GM12878 (cell line): ENCODE measurements around the gene KRT79. TPM values are rescaled to one million over a fixed set of nuclear protein-coding genes. Genes with fewer than 3 reads are reported as not detected.

Experiments used
- ATAC-seq: fragments of 200-7000 bp; cut with Tn5 transposase; 3 replicates; pipeline ENCODE4 v1.9.1; 2020; ENCODE audit warnings: mild to moderate bottlenecking, moderate library complexity
- BruUV-seq: library from RNA; stranded (reverse); fragments of 400-500 nt; replicated peaks from 2 replicates; lab custom pipeline; 2021; lab: Mats Ljungman, UMichigan
- CTCF ChIA-PET: fragments of 300-600 bp; sonication (Branson Sonifier 250); formaldehyde crosslinking; extraction: SDS; loops from one replicate; lab custom pipeline; 2021; ENCODE audit warnings: inconsistent platforms; lab: Yijun Ruan, JAX
- POLR2A ChIA-PET: fragments of 350-600 bp; formaldehyde crosslinking; extraction: SDS; loops from one replicate; lab custom pipeline; 2021; ENCODE audit warnings: inconsistent platforms; lab: Charles Lee
- RAD21 ChIA-PET: fragments of 300-600 bp; sonication (Branson Sonifier 250); formaldehyde crosslinking; loops from one replicate; lab custom pipeline; 2023; ENCODE audit warnings: antibody characterized with exemption; ENCODE audit not compliant: unreplicated experiment; lab: Charles Lee
- SMC1A ChIA-PET: fragments of 300-600 bp; sonication (Branson Sonifier 250); formaldehyde crosslinking; loops from one replicate; lab custom pipeline; 2023; ENCODE audit not compliant: unreplicated experiment, uncharacterized antibody; lab: Charles Lee
- DNase-seq: peaks from one replicate; pipeline ENCODE4 v3.0.0-alpha.2; 2011; ENCODE audit warnings: low read depth, low spot score
- FAIRE-seq: peaks from 3 replicates; lab custom pipeline; 2011; peaks lifted over from hg19 to GRCh38; lab: Jason Lieb, UNC
- H2AFZ ChIP-seq: 2 replicates; pipeline ENCODE4 v1.6.0; 2011; ENCODE audit warnings: low read depth, low read length, control low read depth; ENCODE audit not compliant: control insufficient read depth
- H3K27ac ChIP-seq: 2 replicates; pipeline ENCODE4 v1.5.1; 2011; ENCODE audit warnings: control low read depth; ENCODE audit not compliant: control insufficient read depth, insufficient read depth
- H3K27me3 ChIP-seq, 2 experiments: replicated peaks in 1 of 2; 2 replicates each; pipeline versions ENCODE4 v1.6.0 to v1.6.1; 2011; ENCODE audit warnings: low read length in 1 of 2; ENCODE audit not compliant: control insufficient read depth in 2 of 2, insufficient read depth in 2 of 2
- H3K36me3 ChIP-seq, 2 experiments: 2 replicates each; pipeline ENCODE4 v1.5.1; 2011; ENCODE audit warnings: low read length in 1 of 2; ENCODE audit not compliant: control insufficient read depth in 2 of 2, insufficient read depth in 2 of 2
- H3K4me1 ChIP-seq: 2 replicates; pipeline ENCODE4 v1.6.1; 2011; ENCODE audit warnings: mild to moderate bottlenecking, low read length, moderate library complexity, mixed read lengths; ENCODE audit not compliant: control insufficient read depth, insufficient read depth
- H3K4me2 ChIP-seq: 2 replicates; pipeline ENCODE4 v1.6.0; 2011; ENCODE audit warnings: control low read depth; ENCODE audit not compliant: control insufficient read depth, insufficient read depth
- H3K4me3 ChIP-seq: fragments of 200-600 bp; sonication (generic); 2 replicates; pipeline ENCODE4 v1.5.1; 2016
- H3K79me2 ChIP-seq: 2 replicates; pipeline ENCODE4 v1.6.0; 2011; ENCODE audit warnings: low read length; ENCODE audit not compliant: control insufficient read depth, insufficient read depth
- H3K9ac ChIP-seq: 2 replicates; pipeline ENCODE4 v1.8.0; 2011; ENCODE audit warnings: low read length, control low read depth, mixed read lengths; ENCODE audit not compliant: control insufficient read depth, insufficient read depth
- H3K9me3 ChIP-seq: replicated peaks from 3 replicates; pipeline ENCODE4 v1.5.1; 2011; ENCODE audit warnings: mild to moderate bottlenecking, low read length; ENCODE audit not compliant: control insufficient read depth, insufficient read depth
- H4K20me1 ChIP-seq: 2 replicates; pipeline ENCODE4 v1.6.0; 2011; ENCODE audit not compliant: control insufficient read depth, insufficient read depth
- CBFB ChIP-seq: IDR thresholded peaks from 2 replicates; pipeline ENCODE4 v1.6.1; 2016; ENCODE audit warnings: antibody characterized with exemption, low read depth
- POLR2AphosphoS2 ChIP-seq: IDR thresholded peaks from 2 replicates; pipeline ENCODE4 v1.6.1; 2011; ENCODE audit warnings: low read depth, mild to moderate bottlenecking, low read length, improper control_type of control experiment, moderate library complexity
- POLR2AphosphoS5 ChIP-seq: IDR thresholded peaks from 2 replicates; pipeline ENCODE4 v1.6.1; 2011; ENCODE audit warnings: mild to moderate bottlenecking, low read length, inconsistent platforms
- RAD21 ChIP-seq: IDR thresholded peaks from 2 replicates; pipeline ENCODE4 v1.6.1; 2011; ENCODE audit warnings: mild to moderate bottlenecking, low read depth, low read length, moderate library complexity; ENCODE audit not compliant: insufficient read depth
- RB1 ChIP-seq: fragments of 450-650 bp; formaldehyde crosslinking; IDR thresholded peaks from 2 replicates; pipeline ENCODE4 v1.6.1; 2017; ENCODE audit warnings: mild to moderate bottlenecking, borderline replicate concordance
- RBBP5 ChIP-seq: fragments of 200-600 bp; sonication (generic); conservative IDR thresholded peaks from 2 replicates; pipeline ENCODE4 v1.6.1; 2016
- SUPT20H ChIP-seq: IDR thresholded peaks from 2 replicates; pipeline ENCODE4 v1.6.1; 2011; ENCODE audit warnings: low read depth, mild to moderate bottlenecking, low read length, moderate library complexity, borderline replicate concordance; ENCODE audit not compliant: control insufficient read depth
- TAF1 ChIP-seq: IDR thresholded peaks from 2 replicates; pipeline ENCODE4 v1.6.1; 2011; ENCODE audit warnings: mild to moderate bottlenecking, low read depth, low read length, borderline replicate concordance
- TCF12 ChIP-seq: IDR thresholded peaks from 2 replicates; pipeline ENCODE4 v1.6.1; 2011; ENCODE audit warnings: low read depth, mild to moderate bottlenecking, low read length
- TCF3 ChIP-seq: IDR thresholded peaks from 2 replicates; pipeline ENCODE4 v1.6.1; 2012; ENCODE audit warnings: low read depth, mild to moderate bottlenecking, low read length, borderline replicate concordance; ENCODE audit not compliant: insufficient read depth
- TCF7 ChIP-seq: IDR thresholded peaks from 2 replicates; pipeline ENCODE4 v1.6.1; 2014; ENCODE audit warnings: antibody characterized with exemption, borderline replicate concordance
- WGBS: methylation state at CpG from one replicate; pipeline ENCODE4 v1.1.6; 2016; ENCODE audit warnings: low lambda C conversion rate; ENCODE audit not compliant: insufficient replicate concordance, insufficient coverage; ENCODE audit errors: missing lambda C conversion rate; 5-methylcytosine and 5-hydroxymethylcytosine counted together
- in situ Hi-C: fragments of 300-500 bp; cut with MboI; formaldehyde crosslinking; loops from 9 replicates; pipeline ENCODE4 v1.14.3; 2018; ENCODE audit warnings: mixed read lengths
- intact Hi-C: fragments of 100-400 bp; cut with micrococcal nuclease; formaldehyde crosslinking; loops from one replicate; pipeline ENCODE4 v1.14.2; 2022; ENCODE audit not compliant: unreplicated experiment
- polyA plus RNA-seq, 11 experiments: library from polyadenylated mRNA; depleted of rRNA in 4 of 11; unstranded in 6 of 11; stranded (reverse) in 5 of 11; fragments of >200 nt; fragmentation: Nextera tagmentation in 4 of 11; fragmentation: Illumina TruSeq in 1 of 11; extraction: Ambion mirVana in 4 of 11; extraction: Trizol in 1 of 11; gene quantifications; 1 replicate in 1 of 11; 2 replicates in 10 of 11; pipeline versions ENCODE4 v1.2.1 to v1.2.3, GENCODE V29; 2011 to 2016; ENCODE audit warnings: inconsistent platforms in 2 of 11, missing spikeins in 2 of 11, low read depth in 1 of 11
- total RNA-seq, 4 experiments: library from RNA; depleted of rRNA in 3 of 4; stranded (reverse); fragments of >200 nt in 3 of 4; fragmentation: Illumina TruSeq in 1 of 4; extraction: Trizol in 1 of 4; gene quantifications; 2 replicates each; pipeline versions ENCODE4 v1.2.1 to v1.2.3, GENCODE V29; 2013 to 2021
- TF ChIP-seq, protein P1 (sequence below): IDR thresholded peaks from 2 replicates; pipeline ENCODE4 v1.6.1; 2012; ENCODE audit warnings: low read depth, low read length, improper control_type of control experiment
- TF ChIP-seq, protein P2 (sequence below): fragments of 450-650 bp; IDR thresholded peaks from 2 replicates; pipeline ENCODE4 v1.6.1; 2017; ENCODE audit warnings: mild to moderate bottlenecking, low read depth, inconsistent platforms; ENCODE audit not compliant: poor library complexity, severe bottlenecking
- TF ChIP-seq, protein P3 (sequence below): IDR thresholded peaks from 2 replicates; pipeline ENCODE4 v1.6.1; 2011; ENCODE audit warnings: mild to moderate bottlenecking, low read depth, low read length, moderate library complexity; ENCODE audit not compliant: insufficient replicate concordance

The KRT79 gene
- total and polyA plus RNA-seq, 10 of the 15 experiments (the other 5 are each of a cell fraction or from before 2014, with no cell fraction given): 0.03 to 0.09 (median 0.07) TPM; not detected in 7

DNA sequence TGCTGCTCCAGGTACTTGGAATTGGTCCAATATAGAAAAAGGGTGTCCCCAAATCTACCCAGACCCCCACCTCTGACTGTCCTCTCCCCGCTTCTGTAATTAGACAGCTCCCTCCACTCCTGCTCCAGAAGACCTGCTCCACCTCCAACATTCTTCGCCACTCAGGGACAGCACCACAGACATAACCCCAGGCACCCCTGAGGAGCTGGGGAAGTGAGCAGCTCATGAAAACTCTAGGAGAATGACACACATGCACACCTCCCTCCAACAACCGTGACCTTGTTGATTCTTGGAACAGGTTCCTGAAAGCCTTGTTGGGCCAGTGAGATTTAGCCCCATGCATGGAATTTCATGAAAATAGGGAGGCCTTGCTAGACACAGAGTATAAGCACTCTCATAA is 28.4 kb downstream of the KRT79 start:
- Histone ChIP-seq H3K79me2 (no peaks in the 10 kb centered on the region), H3K9ac (no peak overlapping the region), H3K4me1 (no peaks in the 10 kb centered on the region), H4K20me1 (no peaks in the 10 kb centered on the region), H3K4me2 (no peak overlapping the region), H3K9me3 (no peaks in the 10 kb centered on the region), H3K4me3 (no peak overlapping the region), H2AFZ (no peak overlapping the region), H3K27me3 (peaks cover 0 to 5% of the 10 kb centered on the region in 2 experiments; a peak in 1 of 4 replicates), H3K36me3 (no peaks in the 10 kb centered on the region), H3K27ac (no peak overlapping the region)
- in situ Hi-C loops: no loop called here
- CTCF ChIA-PET: no interaction called here
- WGBS: 0% methylated on average over 3 of the region's 3 CpGs
- FAIRE-seq (no peak), ATAC-seq (no peak), DNase-seq (no peak)
- POLR2A ChIA-PET: interaction anchor here (0.6 kb wide), 1 partner anchor 9 kb away, joined by 3 read pairs; no protein-coding TSS in a partner anchor
- TF ChIP-seq TCF3: no peak
- no peak for TF ChIP-seq RBBP5
- TF ChIP-seq TAF1: no peak
- TF ChIP-seq, protein P1, sequence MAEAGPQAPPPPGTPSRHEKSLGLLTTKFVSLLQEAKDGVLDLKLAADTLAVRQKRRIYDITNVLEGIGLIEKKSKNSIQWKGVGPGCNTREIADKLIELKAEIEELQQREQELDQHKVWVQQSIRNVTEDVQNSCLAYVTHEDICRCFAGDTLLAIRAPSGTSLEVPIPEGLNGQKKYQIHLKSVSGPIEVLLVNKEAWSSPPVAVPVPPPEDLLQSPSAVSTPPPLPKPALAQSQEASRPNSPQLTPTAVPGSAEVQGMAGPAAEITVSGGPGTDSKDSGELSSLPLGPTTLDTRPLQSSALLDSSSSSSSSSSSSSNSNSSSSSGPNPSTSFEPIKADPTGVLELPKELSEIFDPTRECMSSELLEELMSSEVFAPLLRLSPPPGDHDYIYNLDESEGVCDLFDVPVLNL: no peak
- no peak for TF ChIP-seq SUPT20H
- RAD21 ChIA-PET: no interaction called here
- intact Hi-C loops: no loop called here
- BruUV-seq: no TSS peak
- SMC1A ChIA-PET: no interaction called here

DNA sequence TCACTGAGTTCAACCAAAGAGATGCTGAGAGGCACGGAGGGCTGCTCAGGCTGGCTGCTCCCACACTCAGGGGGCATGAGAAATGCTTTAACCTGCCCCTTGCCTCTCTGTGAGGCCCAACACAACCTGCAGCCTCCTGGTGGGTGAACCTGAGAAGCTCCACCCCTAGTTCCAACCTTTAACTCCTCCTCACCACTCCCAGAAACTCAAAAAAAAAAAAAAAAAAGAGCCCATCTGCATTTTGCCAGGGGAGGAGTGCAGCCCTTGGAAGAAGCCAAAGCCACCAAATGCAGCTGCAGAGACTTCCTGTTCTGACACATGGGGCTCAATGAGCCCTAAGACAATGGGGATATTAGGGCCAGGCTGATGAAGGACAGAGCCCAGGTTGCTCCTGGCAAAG is 29.1 kb downstream of the KRT79 start:
- Histone ChIP-seq H3K36me3 (no peaks in the 10 kb centered on the region), H3K4me2 (no peak overlapping the region), H3K4me1 (no peaks in the 10 kb centered on the region), H3K9me3 (no peaks in the 10 kb centered on the region), H3K4me3 (no peak overlapping the region), H2AFZ (no peak overlapping the region), H3K9ac (no peak overlapping the region), H4K20me1 (no peaks in the 10 kb centered on the region), H3K79me2 (no peaks in the 10 kb centered on the region), H3K27ac (no peak overlapping the region), H3K27me3 (peaks cover 0 to 5% of the 10 kb centered on the region in 2 experiments; a peak in 1 of 4 replicates)
- WGBS: 0% methylated on average over 1 of the region's 1 CpG
- SMC1A ChIA-PET: no interaction called here
- intact Hi-C loops (no loop called here), in situ Hi-C loops (no loop called here)
- CTCF ChIA-PET: no interaction called here
- FAIRE-seq: no peak
- RAD21 ChIA-PET: no interaction called here
- no TSS peak for BruUV-seq
- no peak for ATAC-seq
- DNase-seq: no peak
- POLR2A ChIA-PET: interaction anchor here (0.6 kb wide), 1 partner anchor 9 kb away, joined by 3 read pairs; no protein-coding TSS in a partner anchor
- TF ChIP-seq CBFB (no peak), TCF12 (no peak), RAD21 (no peak), TCF7 (no peak), POLR2AphosphoS5 (no peak), TCF3 (no peak), POLR2AphosphoS2 (no peak), RB1 (no peak)
- TF ChIP-seq, protein P2, sequence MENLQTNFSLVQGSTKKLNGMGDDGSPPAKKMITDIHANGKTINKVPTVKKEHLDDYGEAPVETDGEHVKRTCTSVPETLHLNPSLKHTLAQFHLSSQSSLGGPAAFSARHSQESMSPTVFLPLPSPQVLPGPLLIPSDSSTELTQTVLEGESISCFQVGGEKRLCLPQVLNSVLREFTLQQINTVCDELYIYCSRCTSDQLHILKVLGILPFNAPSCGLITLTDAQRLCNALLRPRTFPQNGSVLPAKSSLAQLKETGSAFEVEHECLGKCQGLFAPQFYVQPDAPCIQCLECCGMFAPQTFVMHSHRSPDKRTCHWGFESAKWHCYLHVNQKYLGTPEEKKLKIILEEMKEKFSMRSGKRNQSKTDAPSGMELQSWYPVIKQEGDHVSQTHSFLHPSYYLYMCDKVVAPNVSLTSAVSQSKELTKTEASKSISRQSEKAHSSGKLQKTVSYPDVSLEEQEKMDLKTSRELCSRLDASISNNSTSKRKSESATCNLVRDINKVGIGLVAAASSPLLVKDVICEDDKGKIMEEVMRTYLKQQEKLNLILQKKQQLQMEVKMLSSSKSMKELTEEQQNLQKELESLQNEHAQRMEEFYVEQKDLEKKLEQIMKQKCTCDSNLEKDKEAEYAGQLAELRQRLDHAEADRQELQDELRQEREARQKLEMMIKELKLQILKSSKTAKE: no peak
- TF ChIP-seq, protein P3, sequence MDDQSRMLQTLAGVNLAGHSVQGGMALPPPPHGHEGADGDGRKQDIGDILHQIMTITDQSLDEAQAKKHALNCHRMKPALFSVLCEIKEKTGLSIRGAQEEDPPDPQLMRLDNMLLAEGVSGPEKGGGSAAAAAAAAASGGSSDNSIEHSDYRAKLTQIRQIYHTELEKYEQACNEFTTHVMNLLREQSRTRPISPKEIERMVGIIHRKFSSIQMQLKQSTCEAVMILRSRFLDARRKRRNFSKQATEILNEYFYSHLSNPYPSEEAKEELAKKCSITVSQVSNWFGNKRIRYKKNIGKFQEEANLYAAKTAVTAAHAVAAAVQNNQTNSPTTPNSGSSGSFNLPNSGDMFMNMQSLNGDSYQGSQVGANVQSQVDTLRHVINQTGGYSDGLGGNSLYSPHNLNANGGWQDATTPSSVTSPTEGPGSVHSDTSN: no peak
